ENCODE data around the gene UBE2J2.

The UBE2J2 gene

DNA sequence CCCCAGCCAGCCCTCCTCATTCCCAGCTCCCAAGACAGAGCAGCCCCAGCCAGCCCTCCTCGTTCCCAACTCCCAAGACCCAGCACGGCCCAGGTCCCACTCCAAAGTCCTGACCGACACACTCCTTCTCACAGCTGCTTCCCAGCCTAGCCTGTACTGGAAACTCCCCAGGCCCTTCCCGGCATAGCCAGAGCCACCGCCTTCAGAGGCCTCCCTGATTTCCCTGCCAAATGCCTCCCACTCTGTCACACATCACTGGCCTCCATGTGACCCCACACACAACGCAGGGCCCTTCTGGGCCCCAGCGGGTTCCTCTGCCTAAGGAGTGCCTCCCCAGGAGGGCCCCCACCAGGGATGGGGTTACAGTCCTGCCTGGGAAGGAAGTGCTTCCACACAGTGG is 2.8 kb downstream of the UBE2J2 start:
- no peak for TF ChIP-seq TAF1 (IDR thresholded peaks at IDR 0.05; ENCODE audit: borderline replicate concordance, low read depth, low read length)
- TF ChIP-seq POLR2AphosphoS5 (IDR thresholded peaks at IDR 0.05; ENCODE audit: low read depth, low read length) = no peak
- DNase-seq (ENCODE audit: insufficient read length) (no peak), FAIRE-seq (no peak)

DNA sequence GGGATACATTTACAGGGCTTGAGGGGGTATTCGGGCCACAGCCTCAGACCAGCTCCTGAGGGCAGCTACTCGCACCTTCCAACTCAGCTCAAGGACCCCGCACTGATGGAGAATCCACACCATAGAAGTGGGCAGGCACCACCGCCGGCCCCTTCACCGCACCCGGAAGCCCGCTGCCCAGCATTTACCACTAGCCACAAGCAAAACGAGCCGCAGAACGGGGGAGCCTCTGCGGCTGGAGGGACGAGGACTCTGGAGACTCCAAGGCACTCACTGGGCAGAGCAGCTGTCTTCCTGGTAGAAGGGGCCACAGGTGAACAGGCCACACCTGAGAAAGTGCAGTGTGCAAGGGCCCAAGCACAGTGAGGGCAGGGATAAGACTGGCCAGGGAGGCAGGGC is 5.4 kb downstream of the UBE2J2 start:
- no peak for TF ChIP-seq TAF1 (IDR thresholded peaks at IDR 0.05; ENCODE audit: borderline replicate concordance, low read depth, low read length)
- DNase-seq (ENCODE audit: insufficient read length) = no peak
- FAIRE-seq = no peak

DNA sequence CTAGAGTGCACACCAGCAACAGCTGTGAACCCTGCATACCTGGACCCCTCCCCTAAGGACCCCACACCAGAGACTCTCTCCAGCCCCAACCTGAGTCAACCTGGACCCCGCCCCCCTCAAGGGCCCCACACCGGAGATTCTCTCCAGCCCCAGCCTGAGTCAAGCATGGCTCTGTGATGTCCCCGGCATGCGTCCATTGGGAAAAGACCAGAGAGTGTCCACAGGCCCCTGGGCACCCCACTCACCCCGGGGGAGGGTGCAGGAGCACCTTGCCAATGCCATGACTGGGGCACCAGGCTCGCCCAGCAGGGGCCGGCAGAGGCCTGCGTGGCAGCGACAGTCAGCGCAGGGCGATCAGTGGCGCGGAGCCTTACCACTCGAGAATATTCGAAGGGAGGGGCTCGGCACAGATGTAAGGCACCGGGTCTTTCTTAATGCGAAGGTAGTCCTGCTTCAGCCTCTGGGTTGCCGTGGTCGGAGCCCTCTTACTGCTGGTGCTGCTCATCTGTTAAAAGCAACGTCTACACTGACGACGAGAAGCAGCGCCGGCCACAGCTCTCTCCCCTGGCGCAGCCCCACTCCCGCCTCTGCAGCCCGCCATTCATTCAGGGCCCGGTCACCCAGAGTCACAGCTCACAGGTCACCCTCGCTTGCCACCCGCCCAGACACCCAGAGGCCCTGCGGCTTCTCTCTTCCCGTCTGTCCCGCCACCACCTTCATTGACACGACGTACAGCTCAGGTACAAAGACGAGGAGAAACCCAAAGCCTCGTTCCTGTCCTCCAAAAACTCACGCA is 6.0 kb downstream of the UBE2J2 start:
- no peak for TF ChIP-seq TAF1 (IDR thresholded peaks at IDR 0.05; ENCODE audit: borderline replicate concordance, low read depth, low read length)
- no peak for TF ChIP-seq POLR2A (IDR thresholded peaks at IDR 0.05; ENCODE audit: low read depth, low read length)
- no peak for TF ChIP-seq POLR2AphosphoS5 (IDR thresholded peaks at IDR 0.05; ENCODE audit: low read depth, low read length)
- DNase-seq (ENCODE audit: insufficient read length) (no peak), FAIRE-seq (no peak)

DNA sequence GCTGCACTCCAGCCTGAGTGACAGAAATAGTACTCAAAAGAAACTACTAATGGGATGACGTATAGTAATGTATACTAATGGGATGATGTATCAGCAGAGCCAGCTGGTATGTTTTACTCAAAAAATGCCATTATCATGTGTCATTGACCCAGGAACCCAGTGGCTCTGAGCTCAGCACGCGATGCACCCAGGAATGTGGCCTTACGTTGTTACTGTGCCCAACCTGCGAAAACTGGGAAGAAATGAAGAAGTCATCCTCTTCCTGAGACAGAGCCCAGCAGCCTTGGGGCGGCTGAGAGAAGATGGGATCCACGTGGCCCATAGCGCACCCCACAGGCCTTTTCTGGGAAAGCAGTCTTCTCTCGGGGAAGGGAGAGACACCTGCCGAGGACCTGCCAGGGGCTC is 8.8 kb downstream of the UBE2J2 start:
- FAIRE-seq = no peak

DNA sequence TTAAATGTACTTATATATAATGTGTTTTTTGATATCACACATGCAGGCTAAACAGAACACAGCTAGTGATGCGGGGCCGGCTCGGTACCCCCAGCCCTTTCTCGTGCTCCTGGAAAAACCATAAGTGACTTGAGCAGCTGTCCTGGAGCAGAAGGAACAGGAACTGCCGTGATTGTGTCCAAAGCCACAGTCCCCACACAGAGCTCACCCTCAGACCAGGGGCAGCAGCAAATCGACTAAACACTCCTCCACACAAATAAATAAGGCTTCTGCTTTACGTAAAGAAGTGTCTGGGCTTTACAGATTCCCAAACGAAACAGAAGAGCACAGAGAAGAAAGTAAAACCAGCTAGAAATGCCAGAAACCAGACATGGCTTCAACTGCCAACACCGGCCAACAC is 9.6 kb downstream of the UBE2J2 start:
- FAIRE-seq (no peak), DNase-seq (ENCODE audit: insufficient read length) (no peak)
- TF ChIP-seq POLR2A (IDR thresholded peaks at IDR 0.05; ENCODE audit: low read depth, low read length) (no peak), POLR2AphosphoS5 (IDR thresholded peaks at IDR 0.05; ENCODE audit: low read depth, low read length) (no peak), TAF1 (IDR thresholded peaks at IDR 0.05; ENCODE audit: borderline replicate concordance, low read depth, low read length) (no peak)

More for the DNA sequence above, 8.8 kb downstream of the UBE2J2 start:
- DNase-seq (ENCODE audit: insufficient read length) = no peak
- TF ChIP-seq TAF1 (IDR thresholded peaks at IDR 0.05; ENCODE audit: borderline replicate concordance, low read depth, low read length) = no peak
- no peak for TF ChIP-seq POLR2AphosphoS5 (IDR thresholded peaks at IDR 0.05; ENCODE audit: low read depth, low read length)
- TF ChIP-seq POLR2A (IDR thresholded peaks at IDR 0.05; ENCODE audit: low read depth, low read length) = no peak

DNA sequence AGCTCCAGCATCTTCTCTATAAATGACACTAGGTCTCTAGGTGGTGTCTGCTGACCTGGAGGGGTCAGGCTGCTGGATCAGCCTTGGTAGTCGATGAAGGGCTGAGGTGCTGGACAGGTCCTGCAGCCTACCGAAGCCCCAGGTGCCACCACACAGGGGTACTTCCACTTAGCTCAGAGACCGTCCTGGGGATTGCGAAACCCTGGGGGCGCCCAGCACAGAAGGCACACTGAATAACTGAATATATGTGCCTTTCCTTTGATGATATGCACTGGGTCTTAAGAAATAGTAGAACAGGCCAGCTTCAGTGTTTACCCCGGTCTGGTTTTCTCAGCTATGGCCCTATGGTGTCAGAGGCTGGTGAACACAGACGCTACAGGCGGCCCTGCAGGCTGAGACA is 10.9 kb downstream of the UBE2J2 start:
- DNase-seq (ENCODE audit: insufficient read length) (no peak), FAIRE-seq (no peak)

DNA sequence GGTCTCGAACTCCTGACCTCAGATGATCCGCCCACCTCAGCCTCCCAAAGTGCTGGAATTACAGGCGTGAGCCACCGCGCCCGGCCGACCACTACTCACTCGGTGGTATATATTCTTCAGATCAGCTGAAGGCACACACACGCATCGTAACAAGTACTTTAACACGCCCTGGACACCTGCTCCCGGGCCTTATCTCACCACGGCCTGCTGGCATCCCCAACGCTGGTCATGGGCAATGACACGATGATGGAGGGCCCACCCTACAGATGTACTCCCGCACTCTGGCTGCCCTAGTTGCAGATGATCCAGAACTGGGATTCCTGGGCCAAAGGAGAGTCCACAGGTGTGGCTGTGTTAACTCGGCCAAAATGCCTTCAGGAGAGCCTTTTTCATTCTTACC is 11.6 kb downstream of the UBE2J2 start:
- DNase-seq (ENCODE audit: insufficient read length) (no peak), FAIRE-seq (no peak)
- TF ChIP-seq POLR2A (IDR thresholded peaks at IDR 0.05; ENCODE audit: low read depth, low read length) = no peak
- no peak for TF ChIP-seq TAF1 (IDR thresholded peaks at IDR 0.05; ENCODE audit: borderline replicate concordance, low read depth, low read length)
- no peak for TF ChIP-seq POLR2AphosphoS5 (IDR thresholded peaks at IDR 0.05; ENCODE audit: low read depth, low read length)

More for the DNA sequence above, 10.9 kb downstream of the UBE2J2 start:
- TF ChIP-seq TAF1 (IDR thresholded peaks at IDR 0.05; ENCODE audit: borderline replicate concordance, low read depth, low read length) = no peak
- no peak for TF ChIP-seq POLR2AphosphoS5 (IDR thresholded peaks at IDR 0.05; ENCODE audit: low read depth, low read length)
- TF ChIP-seq POLR2A (IDR thresholded peaks at IDR 0.05; ENCODE audit: low read depth, low read length) = no peak

DNA sequence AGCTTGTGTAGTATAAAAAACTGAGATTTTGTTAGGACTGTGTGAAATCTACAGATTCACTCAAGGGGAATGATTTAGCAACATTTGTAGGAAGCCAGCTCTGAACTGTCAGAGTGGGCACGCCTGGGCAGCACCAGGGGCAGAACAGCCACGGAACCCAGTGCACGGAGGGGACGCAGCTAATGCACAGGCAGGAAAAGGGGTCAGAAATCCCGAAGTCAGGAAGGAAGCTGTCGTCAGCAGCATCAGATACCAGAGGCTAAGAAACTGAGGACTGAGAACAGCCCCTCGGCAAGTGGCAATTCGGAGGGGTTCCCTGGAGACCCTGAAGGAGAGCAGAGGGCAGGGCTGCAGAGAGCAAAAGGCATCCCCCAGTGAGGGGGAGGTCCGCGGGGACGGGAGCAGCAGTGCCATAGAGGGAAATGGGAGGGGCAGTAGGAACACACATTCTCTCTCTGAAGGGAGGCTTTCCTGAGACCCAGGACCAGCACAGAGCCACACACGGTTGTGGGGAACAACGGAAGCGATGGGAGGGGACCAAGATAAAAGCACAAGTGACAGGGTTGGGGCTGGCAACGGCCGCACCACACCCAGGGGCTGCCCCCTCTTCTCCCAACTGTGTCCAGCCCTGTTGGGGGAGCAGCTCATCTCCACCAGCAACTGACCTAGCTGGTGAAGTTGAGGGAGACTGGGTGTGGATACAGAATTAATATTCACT is 12.7 kb downstream of the UBE2J2 start:
- no peak for FAIRE-seq
- no peak for TF ChIP-seq POLR2AphosphoS5 (IDR thresholded peaks at IDR 0.05; ENCODE audit: low read depth, low read length)
- TF ChIP-seq POLR2A (IDR thresholded peaks at IDR 0.05; ENCODE audit: low read depth, low read length) = no peak
- TF ChIP-seq TAF1 (IDR thresholded peaks at IDR 0.05; ENCODE audit: borderline replicate concordance, low read depth, low read length) = no peak
- no peak for DNase-seq (ENCODE audit: insufficient read length)

DNA sequence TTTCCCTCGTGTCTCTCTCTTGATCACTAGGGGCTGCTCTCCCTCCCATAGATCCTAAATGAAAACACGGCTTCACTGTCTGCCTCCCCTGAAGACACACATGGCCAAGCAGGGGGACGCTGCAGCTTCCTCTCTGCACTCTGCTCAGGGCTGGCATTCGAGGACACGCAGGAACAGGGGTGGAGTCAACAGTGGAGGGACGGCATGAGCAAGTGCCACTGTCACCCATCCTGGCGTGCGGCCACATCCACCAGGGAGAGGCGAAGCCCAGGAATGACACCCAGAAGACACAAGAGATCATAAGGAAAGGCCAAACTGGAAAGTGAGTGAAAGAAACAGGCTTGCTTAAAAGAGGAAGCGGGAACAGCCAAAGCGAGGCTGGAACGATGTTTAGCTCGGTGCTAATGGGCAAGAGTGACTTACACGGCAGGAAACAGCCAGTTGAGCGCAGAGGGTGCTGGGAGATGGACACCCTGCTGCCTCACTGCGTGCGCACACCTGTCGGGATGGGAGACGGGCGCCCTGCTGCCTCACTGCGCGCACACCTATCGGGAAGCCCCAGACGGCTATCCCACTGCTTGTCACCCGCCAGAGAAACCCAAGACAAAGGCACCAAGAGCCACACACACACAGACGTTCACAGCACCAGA is 13.6 kb downstream of the UBE2J2 start:
- no peak for DNase-seq (ENCODE audit: insufficient read length)
- TF ChIP-seq POLR2AphosphoS5 (IDR thresholded peaks at IDR 0.05; ENCODE audit: low read depth, low read length) (no peak), TAF1 (IDR thresholded peaks at IDR 0.05; ENCODE audit: borderline replicate concordance, low read depth, low read length) (no peak), POLR2A (IDR thresholded peaks at IDR 0.05; ENCODE audit: low read depth, low read length) (no peak; the same call in 1 of the 2 replicates)
- FAIRE-seq = no peak

DNA sequence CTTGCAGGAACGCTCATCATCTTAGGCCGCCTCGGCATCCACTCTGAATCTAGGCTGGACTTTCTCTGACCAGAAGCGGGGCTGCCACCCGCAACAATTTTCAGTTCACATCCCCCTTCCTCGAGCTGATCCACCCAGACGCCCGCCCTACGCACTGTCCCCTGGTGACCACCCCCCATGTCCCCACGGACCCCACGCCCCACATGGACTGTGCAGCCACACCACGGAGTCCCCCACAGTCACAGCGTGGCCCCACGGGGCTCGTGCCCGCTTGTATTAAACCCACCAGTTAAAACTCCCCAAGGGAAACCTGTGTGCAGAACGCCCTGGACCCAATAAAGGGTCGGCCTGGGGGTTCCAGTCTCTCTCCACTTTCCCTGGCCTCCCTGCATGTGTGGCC is 14.1 kb downstream of the UBE2J2 start:
- FAIRE-seq (no peak), DNase-seq (ENCODE audit: insufficient read length) (no peak)
- no peak for TF ChIP-seq TAF1 (IDR thresholded peaks at IDR 0.05; ENCODE audit: borderline replicate concordance, low read depth, low read length)
- TF ChIP-seq POLR2A (IDR thresholded peaks at IDR 0.05; ENCODE audit: low read depth, low read length) = no peak
- TF ChIP-seq POLR2AphosphoS5 (IDR thresholded peaks at IDR 0.05; ENCODE audit: low read depth, low read length) = no peak

DNA sequence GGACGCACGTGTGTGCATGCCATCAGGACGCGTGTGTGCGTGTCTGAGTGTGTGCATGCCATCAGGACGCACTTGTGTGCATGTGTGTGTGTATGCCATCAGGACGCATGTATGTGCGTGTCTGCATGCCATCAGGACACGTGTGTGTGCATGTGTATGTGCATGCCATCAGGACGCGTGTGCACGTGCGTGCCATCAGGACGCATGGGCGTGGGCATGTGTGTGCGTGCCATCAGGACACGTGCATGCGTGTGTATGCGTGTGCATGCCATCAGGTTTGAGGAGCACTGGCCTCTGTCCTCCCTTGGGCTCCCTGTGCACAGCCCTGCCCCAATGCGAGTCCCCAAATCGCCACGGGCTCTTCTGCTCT is 14.6 kb downstream of the UBE2J2 start:
- FAIRE-seq (no peak), DNase-seq (ENCODE audit: insufficient read length) (no peak)
- TF ChIP-seq POLR2AphosphoS5 (IDR thresholded peaks at IDR 0.05; ENCODE audit: low read depth, low read length) (peak; percentile 45; the same call in 1 of the 2 replicates), POLR2A (IDR thresholded peaks at IDR 0.05; ENCODE audit: low read depth, low read length) (no peak)
